NCI-H2196 treated with DMSO at 0.1 percent for 48 hours (cell line): Measurements from ENCODE around the gene POLDIP3.
A peak's percentile ranks its signal among the peaks of the same experiment; 100 is the strongest.
"Not testable (repeated sequence)": the region's sequence is repeated elsewhere in the genome, so short reads cannot be mapped to it uniquely, and the experiment has no call there.

Source experiments
- DNase-seq: peaks from one replicate; lab custom pipeline; 2025; ENCODE audit not compliant: unreplicated experiment; lab: John Stamatoyannopoulos, UW

Gene POLDIP3

GRCh38 chr22:42561856-42562255 lies 52.8 kb downstream of the POLDIP3 start:
- DNase-seq: no peak

GRCh38 chr22:42560781-42561180 lies 53.9 kb downstream of the POLDIP3 start:
- no peak for DNase-seq

GRCh38 chr22:42560381-42560780 lies 54.3 kb downstream of the POLDIP3 start:
- DNase-seq: no peak

- no peak for DNase-seq
Measured at GRCh38 chr22:42553475-42554361, 61.0 kb downstream of the POLDIP3 start, which contains the start of gene SERHL2. SERHL2 (plus strand) TSS chr22:42553956; CDS start chr22:42554021, 65 bp downstream.

- DNase-seq: not testable (repeated sequence)
Measured at GRCh38 chr22:42552294-42552647, 62.4 kb downstream of the POLDIP3 start.

GRCh38 chr22:42549331-42550060 lies 65.2 kb downstream of the POLDIP3 start:
- DNase-seq: no peak

- no peak for DNase-seq
Measured at GRCh38 chr22:42548597-42549330, 65.9 kb downstream of the POLDIP3 start.

GRCh38 chr22:42548126-42548525 lies 66.6 kb downstream of the POLDIP3 start:
- DNase-seq: not testable (repeated sequence)

- DNase-seq: no peak
Measured at GRCh38 chr22:42547562-42547961, 67.1 kb downstream of the POLDIP3 start.

GRCh38 chr22:42544686-42545085 lies 70.0 kb downstream of the POLDIP3 start:
- DNase-seq: peak; percentile 40

- not testable (repeated sequence) for DNase-seq
Measured at GRCh38 chr22:42539236-42539771, 75.4 kb downstream of the POLDIP3 start.

- not testable (repeated sequence) for DNase-seq
Measured at GRCh38 chr22:42537199-42537831, 77.4 kb downstream of the POLDIP3 start.

GRCh38 chr22:42536634-42537033 lies 78.0 kb downstream of the POLDIP3 start:
- not testable (repeated sequence) for DNase-seq

- DNase-seq: no peak
Measured at GRCh38 chr22:42536166-42536565, 78.5 kb downstream of the POLDIP3 start.

GRCh38 chr22:42535082-42535731 lies 79.5 kb downstream of the POLDIP3 start:
- DNase-seq: not testable (repeated sequence)
